K562 (cell line): ENCODE data around the gene COQ3. TPM values are rescaled to one million over a fixed set of nuclear protein-coding genes. Genes with fewer than 3 reads are reported as not detected.

Experiments
- ATAC-seq: fragments of 200-7000 bp; cut with Tn5 transposase; 3 replicates; pipeline ENCODE4 v1.9.1; 2020; ENCODE audit warnings: moderate library complexity
- BruUV-seq: library from RNA; stranded (reverse); fragments of 400-500 nt; replicated peaks from 2 replicates; lab custom pipeline; 2021; lab: Mats Ljungman, UMichigan
- CTCF ChIA-PET: fragments of 300-600 bp; formaldehyde crosslinking; extraction: SDS; loops from one replicate; lab custom pipeline; 2021; ENCODE audit warnings: low intra/inter-chr PET ratio; lab: Yijun Ruan, JAX
- POLR2A ChIA-PET: fragments of 300-600, 350-650 bp; sonication (Branson Sonifier 250); formaldehyde crosslinking; extraction: SDS; loops from one replicate; lab custom pipeline; 2021; ENCODE audit warnings: antibody characterized with exemption, inconsistent platforms; lab: Yijun Ruan, JAX
- DNase-seq, 4 experiments: peaks; one replicate each; pipeline versions ENCODE4 v3.0.0 to v3.0.0-alpha.2; 2011 to 2018; ENCODE audit warnings: low spot score in 3 of 4, mixed read lengths in 3 of 4; ENCODE audit errors: extremely low read depth in 1 of 4
- FAIRE-seq: peaks from 2 replicates; lab custom pipeline; 2011; peaks lifted over from hg19 to GRCh38; lab: Jason Lieb, UNC
- H2AFZ ChIP-seq: 2 replicates; pipeline ENCODE4 v1.6.0; 2011; ENCODE audit warnings: low read depth, low read length, control low read depth, inconsistent platforms
- H3K27ac ChIP-seq: fragments of 200-600 bp; 3 replicates; pipeline ENCODE4 v1.8.0; 2011; ENCODE audit warnings: low read depth, mild to moderate bottlenecking, control low read depth, inconsistent platforms, low read length, moderate library complexity, mixed read lengths; ENCODE audit errors: extremely low read depth
- H3K27me3 ChIP-seq, 2 experiments: fragments of 300-600 bp in 1 of 2; 2 replicates in 1 of 2; 3 replicates in 1 of 2; pipeline versions ENCODE4 v1.6.0 to v1.8.0; 2011; ENCODE audit warnings: inconsistent platforms in 2 of 2, low read length in 2 of 2, mild to moderate bottlenecking in 1 of 2, mixed read lengths in 1 of 2, moderate library complexity in 1 of 2; ENCODE audit not compliant: control insufficient read depth in 2 of 2, insufficient read depth in 2 of 2
- H3K36me3 ChIP-seq: fragments of 300-600 bp; 3 replicates; pipeline ENCODE4 v1.8.0; 2011; ENCODE audit warnings: mild to moderate bottlenecking, low read length, inconsistent platforms; ENCODE audit not compliant: control insufficient read depth, insufficient read depth
- H3K4me1 ChIP-seq, 2 experiments: fragments of 200-600 bp in 1 of 2; replicated peaks in 1 of 2; 2 replicates in 1 of 2; 3 replicates in 1 of 2; pipeline versions ENCODE4 v1.5.1 to v1.8.0; 2011; ENCODE audit warnings: inconsistent platforms in 2 of 2, low read length in 2 of 2, mild to moderate bottlenecking in 1 of 2, mixed read lengths in 1 of 2, moderate library complexity in 1 of 2; ENCODE audit not compliant: control insufficient read depth in 2 of 2, insufficient read depth in 2 of 2
- H3K4me2 ChIP-seq: 2 replicates; pipeline ENCODE4 v1.6.1; 2011; ENCODE audit warnings: low read length, control low read depth, inconsistent platforms, mixed read lengths; ENCODE audit not compliant: insufficient read depth
- H3K4me3 ChIP-seq: fragments of 200-600 bp; sonication (generic), shearing (Covaris generic); 2 replicates; pipeline ENCODE4 v1.5.1; 2016; ENCODE audit warnings: control low read depth, inconsistent platforms
- H3K79me2 ChIP-seq: fragments of 200-600 bp; 3 replicates; pipeline ENCODE4 v1.8.0; 2011; ENCODE audit warnings: low read length, inconsistent platforms; ENCODE audit not compliant: control insufficient read depth, insufficient read depth
- H3K9ac ChIP-seq, 2 experiments: 2 replicates each; pipeline versions ENCODE4 v1.6.0 to v1.6.1; 2011; ENCODE audit warnings: low read depth in 2 of 2, low read length in 2 of 2, control low read depth in 1 of 2, inconsistent platforms in 1 of 2, mild to moderate bottlenecking in 1 of 2, mixed read lengths in 1 of 2; ENCODE audit not compliant: insufficient read depth in 1 of 2
- H3K9me1 ChIP-seq: one replicate; pipeline ENCODE4 v1.6.0; 2011; ENCODE audit warnings: inconsistent platforms, mild to moderate bottlenecking, low read length, moderate library complexity; ENCODE audit not compliant: control insufficient read depth, insufficient read depth
- H3K9me3 ChIP-seq: replicated peaks from 2 replicates; pipeline ENCODE4 v1.5.1; 2011; ENCODE audit warnings: low read depth, low read length, inconsistent platforms; ENCODE audit not compliant: control insufficient read depth, insufficient read depth
- H4K20me1 ChIP-seq: replicated peaks from 2 replicates; pipeline ENCODE4 v1.6.1; 2011; ENCODE audit warnings: low read length, inconsistent platforms, mixed read lengths; ENCODE audit not compliant: control insufficient read depth, insufficient read depth
- ARID1B ChIP-seq: fragments of 450-650 bp; IDR thresholded peaks from 2 replicates; pipeline ENCODE4 v1.6.1; 2016; ENCODE audit warnings: antibody characterized with exemption, mild to moderate bottlenecking, inconsistent platforms
- CBFA2T3 ChIP-seq: fragments of 450-650 bp; IDR thresholded peaks from 2 replicates; pipeline ENCODE4 v1.6.1; 2017
- FOXK1 ChIP-seq: sonication (generic); formaldehyde crosslinking; IDR thresholded peaks from 2 replicates; pipeline ENCODE4 v1.8.0; 2022; ENCODE audit warnings: missing genetic modification reagents, mild to moderate bottlenecking, borderline replicate concordance
- GATA2 ChIP-seq: sonication (generic); formaldehyde crosslinking; IDR thresholded peaks from 2 replicates; pipeline ENCODE4 v1.4.0; 2020; ENCODE audit warnings: mild to moderate bottlenecking, missing genetic modification reagents
- MECOM ChIP-seq: fragments of 250-450 bp; sonication (Bioruptor Pico); IDR thresholded peaks from 2 replicates; pipeline ENCODE4 v1.8.0; 2022; ENCODE audit warnings: inconsistent platforms
- RBM39 ChIP-seq: fragments of 200-400 bp; formaldehyde crosslinking; optimal IDR thresholded peaks from 2 replicates; pipeline ENCODE3; 2018; ENCODE audit warnings: low read depth, low read length
- SMAD3 ChIP-seq: fragments of 450-650 bp; formaldehyde crosslinking; conservative IDR thresholded peaks from 2 replicates; pipeline ENCODE4 v1.4.0; 2020; ENCODE audit warnings: mild to moderate bottlenecking
- TEAD4 ChIP-seq, 2 experiments: sonication (generic) in 1 of 2; formaldehyde crosslinking in 1 of 2; IDR thresholded peaks; 2 replicates each; pipeline versions ENCODE4 v1.6.1 to v1.8.0; 2012 to 2022; ENCODE audit warnings: borderline replicate concordance in 1 of 2, inconsistent platforms in 1 of 2, low read length in 1 of 2, mild to moderate bottlenecking in 1 of 2, missing genetic modification reagents in 1 of 2
- WGBS: fragments of 100-300 bp; shearing (Covaris generic); methylation state at CpG from one replicate; pipeline ENCODE4 v1.1.6; 2016; ENCODE audit warnings: low coverage, mixed read lengths; ENCODE audit not compliant: insufficient coverage; ENCODE audit errors: missing lambda C conversion rate; 5-methylcytosine and 5-hydroxymethylcytosine counted together
- in situ Hi-C: fragments of 300-500 bp; cut with MboI; formaldehyde crosslinking; loops from 4 replicates; pipeline ENCODE4 v1.15.0; 2018; ENCODE audit warnings: inconsistent platforms, mixed read lengths
- intact Hi-C: fragments of 100-400 bp; cut with micrococcal nuclease; formaldehyde crosslinking; loops from 2 replicates; pipeline ENCODE4 v1.14.2; 2022
- polyA plus RNA-seq, 8 experiments: library from polyadenylated mRNA; depleted of rRNA in 4 of 8; stranded (reverse) in 5 of 8; unstranded in 3 of 8; fragments of >200 nt; fragmentation: Nextera tagmentation in 2 of 8; fragmentation: Illumina TruSeq in 1 of 8; extraction: Ambion mirVana in 2 of 8; extraction: Trizol in 1 of 8; gene quantifications; 2 replicates each; pipeline versions ENCODE4 v1.2.1 to v1.2.3, GENCODE V29; 2011 to 2014; ENCODE audit warnings: inconsistent platforms in 1 of 8, missing spikeins in 1 of 8
- total RNA-seq, 7 experiments: library from RNA; depleted of rRNA in 6 of 7; stranded (reverse); fragments of >200 nt in 6 of 7; fragmentation: Illumina TruSeq in 2 of 7; extraction: Trizol in 2 of 7; gene quantifications; 2 replicates each; pipeline versions ENCODE4 v1.2.1 to v1.2.3, GENCODE V29; 2011 to 2021; ENCODE audit warnings: low replicate concordance in 1 of 7

COQ3 gene
- total and polyA plus RNA-seq, 9 of the 15 experiments (the other 6 are each of a cell fraction or from before 2014, with no cell fraction given), result 16.9 to 137 (median 33.9) TPM

DNA sequence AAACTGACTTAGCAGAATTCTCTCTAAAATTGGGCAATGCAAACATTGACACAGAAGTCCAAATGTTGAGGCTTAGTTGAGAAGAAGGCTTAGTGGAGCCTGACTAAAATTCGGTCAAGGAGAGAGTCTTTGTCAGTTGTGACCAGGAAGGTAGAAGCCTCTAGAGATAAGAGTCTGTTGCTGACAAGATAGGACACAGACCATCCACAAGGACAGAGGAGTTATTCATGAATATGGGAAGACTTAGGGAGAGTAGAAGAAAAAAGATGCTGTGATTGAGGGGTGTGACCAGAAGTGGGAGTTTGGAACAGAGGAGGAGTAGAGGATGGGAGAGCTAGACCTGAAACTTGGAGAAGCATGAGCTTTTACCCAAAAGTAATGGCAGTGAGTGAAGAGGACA lies 37.4 kb downstream of the COQ3 start:
- H3K27me3 ChIP-seq, result peaks cover 6 to 9% of the 10 kb centered on the region in 2 experiments; a peak in 4 of 5 replicates
- H3K4me1 ChIP-seq, result no peaks in the 10 kb centered on the region
- H3K4me2 ChIP-seq, result no peak overlapping the region
- 0% methylated on average over 1 of the region's 1 CpG for WGBS
- no peak overlapping the region for H3K4me3 ChIP-seq
- FAIRE-seq, result no peak
- no peak for TF ChIP-seq SMAD3 (CRISPR knock-in tag)
- 0 out of 2 replicates have a peak, but pooled peaks have one; percentile 16 for TF ChIP-seq ARID1B
- TF ChIP-seq TEAD4 (IDR thresholded peaks at IDR 0.05; ENCODE audit: low read length), result no peak
- no peak for TF ChIP-seq TEAD4 (CRISPR knock-in tag; IDR thresholded peaks at IDR 0.05; ENCODE audit: borderline replicate concordance)
- TF ChIP-seq FOXK1 (CRISPR knock-in tag), result no peak
- 0 out of 2 replicates have a peak, but pooled peaks have one; percentile 52 for TF ChIP-seq MECOM (CRISPR knock-in tag)
- TF ChIP-seq CBFA2T3, result peak; percentile 50; the same call in 1 of the 2 replicates
- H3K9me3 ChIP-seq, result no peaks in the 10 kb centered on the region
- POLR2A ChIA-PET, result no interaction called here
- in situ Hi-C loops (no loop called here), intact Hi-C loops (no loop called here)
- no peaks in the 10 kb centered on the region for H3K36me3 ChIP-seq
- no peak overlapping the region for H3K9ac ChIP-seq
- no peak overlapping the region for H2AFZ ChIP-seq
- no peak for ATAC-seq
- H4K20me1 ChIP-seq, result no peaks in the 10 kb centered on the region
- no peak overlapping the region for H3K27ac ChIP-seq
- DNase-seq, result no peak
- no peaks in the 10 kb centered on the region for H3K79me2 ChIP-seq
- CTCF ChIA-PET, result no interaction called here
- H3K9me1 ChIP-seq, result no peaks in the 10 kb centered on the region
- BruUV-seq, result no TSS peak

DNA sequence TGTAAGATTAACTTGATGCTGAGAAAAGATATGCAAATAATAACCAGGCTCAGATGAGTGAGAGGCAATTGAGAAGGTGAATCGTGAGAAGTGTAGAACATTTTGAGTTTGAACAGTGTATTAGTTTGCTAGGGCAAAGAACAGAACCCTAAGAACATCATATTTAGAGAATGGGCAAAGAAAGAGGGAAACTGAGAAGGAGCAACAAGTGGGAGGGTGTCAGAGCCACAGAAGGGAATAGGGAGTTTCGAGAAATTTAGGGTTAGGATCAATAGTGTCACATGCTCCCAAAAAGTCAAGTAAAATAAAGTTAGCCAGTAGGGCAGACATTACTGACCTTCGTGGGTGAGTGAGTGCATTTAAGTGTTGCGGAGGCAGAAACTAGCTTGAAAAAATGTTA lies 39.0 kb downstream of the COQ3 start:
- POLR2A ChIA-PET, result interaction anchor here (1.2 kb wide), 1 partner anchor 39 kb away, joined by 3 read pairs; the partner anchor contains the start of gene COQ3
- in situ Hi-C loops, result no loop called here
- intact Hi-C loops, result no loop called here
- Histone ChIP-seq H3K4me1 (peaks cover 0 to under 1% of the 10 kb centered on the region in 2 experiments; a peak in 1 of 5 replicates), H3K4me2 (no peak overlapping the region), H3K36me3 (no peaks in the 10 kb centered on the region), H3K9me3 (no peaks in the 10 kb centered on the region), H3K79me2 (no peaks in the 10 kb centered on the region), H3K27ac (no peak overlapping the region), H3K4me3 (no peak overlapping the region), H3K9me1 (no peaks in the 10 kb centered on the region), H3K27me3 (peaks cover 8 to 23% of the 10 kb centered on the region in 2 experiments; a peak in 4 of 5 replicates), H4K20me1 (no peaks in the 10 kb centered on the region), H2AFZ (no peak overlapping the region), H3K9ac (no peak overlapping the region)
- BruUV-seq, result no TSS peak
- FAIRE-seq (no peak), ATAC-seq (no peak), DNase-seq (no peak)
- CTCF ChIA-PET, result no interaction called here
- no peak for TF ChIP-seq RBM39
- no peak for TF ChIP-seq GATA2
- WGBS, result 3% methylated on average over 4 of the region's 4 CpGs
